Caco-2 (cell line): ENCODE data around the gene POLR2I. TPM values are rescaled to one million over a fixed set of nuclear protein-coding genes. Genes with fewer than 3 reads are reported as not detected.

Experiments used
- BruUV-seq: library from RNA; stranded (reverse); fragments of 400-500 nt; replicated peaks from 2 replicates; lab custom pipeline; 2021; lab: Mats Ljungman, UMichigan
- CTCF ChIA-PET: fragments of 300-600 bp; sonication (Branson Sonifier 250); formaldehyde crosslinking; loops from one replicate; lab custom pipeline; 2022; ENCODE audit warnings: antibody characterized with exemption; lab: Charles Lee
- POLR2A ChIA-PET: fragments of 300-600 bp; sonication (Branson Sonifier 250); formaldehyde crosslinking; loops from one replicate; lab custom pipeline; 2022; ENCODE audit warnings: antibody characterized with exemption; lab: Charles Lee
- DNase-seq, 2 experiments: peaks; one replicate each; pipeline versions ENCODE4 v3.0.0 to v3.0.0-alpha.2; 2020 to 2022
- H3K27me3 ChIP-seq: replicated peaks from 2 replicates; pipeline ENCODE4 v1.6.0; 2011; ENCODE audit warnings: low read length; ENCODE audit not compliant: control insufficient read depth, insufficient read depth
- H3K36me3 ChIP-seq: 2 replicates; pipeline ENCODE4 v1.5.1; 2011; ENCODE audit warnings: low read length; ENCODE audit not compliant: control insufficient read depth, insufficient read depth
- H3K4me1 ChIP-seq: fragments of 250-450 bp; sonication (Bioruptor Pico); 2 replicates; pipeline ENCODE4 v1.5.1; 2020; ENCODE audit warnings: mild to moderate bottlenecking
- H3K4me3 ChIP-seq: 2 replicates; pipeline ENCODE4 v1.5.1; 2011; ENCODE audit warnings: low read depth, mild to moderate bottlenecking, control low read depth, low read length
- H3K9me3 ChIP-seq: fragments of 250-450 bp; sonication (Bioruptor Pico); 2 replicates; pipeline ENCODE4 v1.5.1; 2020; ENCODE audit warnings: mild to moderate bottlenecking, moderate library complexity
- H3K27ac Mint-ChIP-seq: one replicate; pipeline ENCODE4 v1.8.0; 2022; ENCODE audit warnings: mixed read lengths; ENCODE audit not compliant: unreplicated experiment
- H3K27me3 Mint-ChIP-seq: one replicate; pipeline ENCODE4 v1.8.0; 2022; ENCODE audit warnings: mixed read lengths; ENCODE audit not compliant: insufficient read depth, unreplicated experiment
- H3K36me3 Mint-ChIP-seq: one replicate; pipeline ENCODE4 v1.8.0; 2022; ENCODE audit warnings: mild to moderate bottlenecking, mixed read lengths; ENCODE audit not compliant: insufficient read depth, unreplicated experiment
- H3K4me1 Mint-ChIP-seq: one replicate; pipeline ENCODE4 v1.8.0; 2022; ENCODE audit warnings: low read depth, mixed read lengths; ENCODE audit not compliant: unreplicated experiment
- H3K4me3 Mint-ChIP-seq: one replicate; pipeline ENCODE4 v1.8.0; 2022; ENCODE audit warnings: mild to moderate bottlenecking, moderate library complexity, mixed read lengths; ENCODE audit not compliant: unreplicated experiment
- H3K9me3 Mint-ChIP-seq: one replicate; pipeline ENCODE4 v1.8.0; 2022; ENCODE audit warnings: mixed read lengths; ENCODE audit not compliant: unreplicated experiment
- intact Hi-C: fragments of 100-400 bp; cut with micrococcal nuclease; formaldehyde crosslinking; loops from one replicate; pipeline ENCODE4 v1.10.0; 2022; ENCODE audit not compliant: unreplicated experiment
- total RNA-seq: library from RNA; stranded (reverse); gene quantifications from 2 replicates; pipeline ENCODE4 v1.2.3, GENCODE V29; 2022
- TF ChIP-seq, protein P1 (sequence below), 2 experiments: fragments of 200-600 bp in 1 of 2; IDR thresholded peaks; 1 replicate in 1 of 2; 2 replicates in 1 of 2; pipeline versions ENCODE4 v1.5.1 to v1.8.0; 2011 to 2022; ENCODE audit warnings: antibody characterized with exemption in 1 of 2, control low read depth in 1 of 2, inconsistent platforms in 1 of 2, low read depth in 1 of 2, low read length in 1 of 2, mild to moderate bottlenecking in 1 of 2, moderate library complexity in 1 of 2; ENCODE audit not compliant: insufficient read depth in 1 of 2, severe bottlenecking in 1 of 2, unreplicated experiment in 1 of 2

The POLR2I gene
- total RNA-seq, 1 experiment from 2014 or later, result 129 TPM

DNA sequence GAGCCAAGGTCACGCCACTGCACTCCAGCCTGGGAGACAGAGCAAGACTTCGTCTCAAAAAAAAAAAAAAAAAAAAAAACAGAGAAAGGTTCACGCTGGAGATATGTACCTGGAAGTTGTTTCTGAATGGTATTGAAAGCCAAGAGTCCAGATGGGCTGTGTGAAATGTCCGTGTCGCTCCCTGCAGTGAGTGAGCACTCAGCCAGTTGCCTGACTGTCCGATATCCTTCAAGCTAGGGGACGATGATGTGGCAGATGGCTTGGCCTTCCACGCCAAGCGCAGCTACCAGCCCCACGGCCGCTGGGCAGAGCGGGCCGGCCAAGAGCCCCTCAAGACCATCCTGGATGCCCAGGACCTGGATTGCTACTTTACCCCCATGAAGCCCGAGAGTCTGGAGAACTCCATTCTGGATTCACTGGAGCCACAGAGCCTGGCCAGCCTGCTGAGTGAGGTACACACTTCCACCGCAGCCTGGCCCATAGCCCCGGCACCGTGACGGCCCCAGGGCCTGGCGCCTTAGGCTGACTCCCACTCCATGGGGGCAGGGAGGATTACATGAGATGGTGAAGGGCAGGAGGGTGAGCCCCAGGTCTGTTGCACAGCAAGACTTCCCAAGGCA lies 15.4 kb downstream of the POLR2I start:
- intact Hi-C loops, result no loop called here
- no peak for DNase-seq
- Mint-ChIP-seq H3K36me3 (peaks cover 51% of the 10 kb centered on the region), H3K4me3 (no peak overlapping the region), H3K27ac (no peak overlapping the region), H3K27me3 (no peaks in the 10 kb centered on the region), H3K9me3 (no peaks in the 10 kb centered on the region), H3K4me1 (no peaks in the 10 kb centered on the region)
- BruUV-seq, result no TSS peak
- Histone ChIP-seq H3K9me3 (no peaks in the 10 kb centered on the region), H3K36me3 (no peaks in the 10 kb centered on the region; the same call in 1 of the 2 replicates), H3K27me3 (no peaks in the 10 kb centered on the region), H3K4me1 (no peaks in the 10 kb centered on the region), H3K4me3 (no peak overlapping the region)
- CTCF ChIA-PET, result no interaction called here
- TF ChIP-seq, protein P1, sequence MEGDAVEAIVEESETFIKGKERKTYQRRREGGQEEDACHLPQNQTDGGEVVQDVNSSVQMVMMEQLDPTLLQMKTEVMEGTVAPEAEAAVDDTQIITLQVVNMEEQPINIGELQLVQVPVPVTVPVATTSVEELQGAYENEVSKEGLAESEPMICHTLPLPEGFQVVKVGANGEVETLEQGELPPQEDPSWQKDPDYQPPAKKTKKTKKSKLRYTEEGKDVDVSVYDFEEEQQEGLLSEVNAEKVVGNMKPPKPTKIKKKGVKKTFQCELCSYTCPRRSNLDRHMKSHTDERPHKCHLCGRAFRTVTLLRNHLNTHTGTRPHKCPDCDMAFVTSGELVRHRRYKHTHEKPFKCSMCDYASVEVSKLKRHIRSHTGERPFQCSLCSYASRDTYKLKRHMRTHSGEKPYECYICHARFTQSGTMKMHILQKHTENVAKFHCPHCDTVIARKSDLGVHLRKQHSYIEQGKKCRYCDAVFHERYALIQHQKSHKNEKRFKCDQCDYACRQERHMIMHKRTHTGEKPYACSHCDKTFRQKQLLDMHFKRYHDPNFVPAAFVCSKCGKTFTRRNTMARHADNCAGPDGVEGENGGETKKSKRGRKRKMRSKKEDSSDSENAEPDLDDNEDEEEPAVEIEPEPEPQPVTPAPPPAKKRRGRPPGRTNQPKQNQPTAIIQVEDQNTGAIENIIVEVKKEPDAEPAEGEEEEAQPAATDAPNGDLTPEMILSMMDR (IDR thresholded peaks at IDR 0.05; ENCODE audit: insufficient read depth in 1 of 2, low read depth in 1 of 2, low read length in 1 of 2, severe bottlenecking in 1 of 2, unreplicated experiment in 1 of 2), result no peak
- POLR2A ChIA-PET, result no interaction called here

DNA sequence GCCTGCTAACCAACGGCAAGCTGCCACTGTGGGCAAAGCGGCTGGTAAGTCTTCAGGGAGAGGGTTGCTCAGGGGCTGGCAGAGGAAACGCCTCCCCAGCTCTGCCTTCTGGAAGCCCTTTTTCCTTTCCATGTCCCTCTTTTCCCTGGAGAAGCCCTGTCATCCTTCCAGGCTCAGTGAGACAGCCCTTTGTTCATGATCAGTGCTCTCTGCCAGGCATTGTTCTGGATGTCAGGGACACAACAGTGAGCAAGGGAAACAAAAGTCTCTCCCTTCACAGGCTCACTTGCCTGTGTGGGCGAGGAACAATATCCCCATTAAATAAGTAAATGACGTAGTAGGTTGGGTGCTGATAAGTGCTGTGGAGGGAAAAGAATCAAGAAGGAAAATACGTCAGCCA lies 17.6 kb downstream of the POLR2I start:
- Mint-ChIP-seq H3K27ac (no peak overlapping the region), H3K36me3 (peaks cover 55% of the 10 kb centered on the region)

DNA sequence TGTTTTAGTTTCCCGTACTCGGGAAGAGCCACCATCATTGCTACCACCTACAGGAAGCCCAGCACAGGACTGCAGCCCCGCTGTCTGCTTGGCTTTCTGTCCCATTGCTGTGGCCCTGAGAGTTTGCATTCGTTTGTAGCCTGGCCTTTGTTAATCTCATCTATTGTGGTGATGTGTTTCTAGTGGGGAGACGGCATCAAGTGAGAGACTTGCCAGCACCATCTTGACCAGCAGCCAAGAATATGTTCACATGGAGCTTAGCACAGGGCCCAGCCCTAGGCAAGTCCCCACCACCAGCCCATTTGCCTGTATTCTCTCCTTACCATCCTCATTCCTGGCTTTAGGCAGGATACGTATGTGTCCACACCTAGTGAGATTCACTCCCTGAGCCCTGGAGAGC lies 21.0 kb downstream of the POLR2I start:
- no peaks in the 10 kb centered on the region; the same call in 1 of the 2 replicates for H3K36me3 ChIP-seq
- no TSS peak for BruUV-seq
- POLR2A ChIA-PET, result no interaction called here
- H3K9me3 ChIP-seq, result no peaks in the 10 kb centered on the region
- H3K4me3 ChIP-seq, result no peak overlapping the region
- Mint-ChIP-seq H3K27ac (no peak overlapping the region), H3K4me1 (no peaks in the 10 kb centered on the region), H3K4me3 (no peak overlapping the region), H3K9me3 (no peaks in the 10 kb centered on the region), H3K36me3 (peaks cover 55% of the 10 kb centered on the region), H3K27me3 (no peaks in the 10 kb centered on the region)
- no peak for DNase-seq
- intact Hi-C loops, result no loop called here
- TF ChIP-seq, protein P1 (IDR thresholded peaks at IDR 0.05; ENCODE audit: insufficient read depth in 1 of 2, low read depth in 1 of 2, low read length in 1 of 2, severe bottlenecking in 1 of 2, unreplicated experiment in 1 of 2), result no peak
- no peaks in the 10 kb centered on the region for H3K4me1 ChIP-seq
- H3K27me3 ChIP-seq, result no peaks in the 10 kb centered on the region
- CTCF ChIA-PET, result no interaction called here

More for the DNA sequence above, 17.6 kb downstream of the POLR2I start:
- BruUV-seq, result no TSS peak
- Histone ChIP-seq H3K36me3 (no peaks in the 10 kb centered on the region), H3K4me3 (no peak overlapping the region), H3K27me3 (no peaks in the 10 kb centered on the region), H3K4me1 (no peaks in the 10 kb centered on the region), H3K9me3 (no peaks in the 10 kb centered on the region)
- Mint-ChIP-seq H3K9me3 (no peaks in the 10 kb centered on the region), H3K4me3 (no peak overlapping the region), H3K4me1 (no peaks in the 10 kb centered on the region), H3K27me3 (no peaks in the 10 kb centered on the region)
- intact Hi-C loops, result no loop called here
- no peak for DNase-seq
- CTCF ChIA-PET, result no interaction called here
- TF ChIP-seq, protein P1 (IDR thresholded peaks at IDR 0.05; ENCODE audit: insufficient read depth in 1 of 2, low read depth in 1 of 2, low read length in 1 of 2, severe bottlenecking in 1 of 2, unreplicated experiment in 1 of 2), result no peak
- POLR2A ChIA-PET, result no interaction called here
